Dedifferentiated amniotic fluid mesenchymal stem cell (primary cell): ENCODE measurements around the gene SERHL2.
"Not testable (repeated sequence)": the region's sequence is repeated elsewhere in the genome, so short reads cannot be mapped to it uniquely, and the experiment has no call there.

Source experiments
- DNase-seq: peaks from one replicate; pipeline ENCODE4 v3.0.0-alpha.2; 2016; ENCODE audit errors: extremely low spot score

SERHL2 gene

DNA sequence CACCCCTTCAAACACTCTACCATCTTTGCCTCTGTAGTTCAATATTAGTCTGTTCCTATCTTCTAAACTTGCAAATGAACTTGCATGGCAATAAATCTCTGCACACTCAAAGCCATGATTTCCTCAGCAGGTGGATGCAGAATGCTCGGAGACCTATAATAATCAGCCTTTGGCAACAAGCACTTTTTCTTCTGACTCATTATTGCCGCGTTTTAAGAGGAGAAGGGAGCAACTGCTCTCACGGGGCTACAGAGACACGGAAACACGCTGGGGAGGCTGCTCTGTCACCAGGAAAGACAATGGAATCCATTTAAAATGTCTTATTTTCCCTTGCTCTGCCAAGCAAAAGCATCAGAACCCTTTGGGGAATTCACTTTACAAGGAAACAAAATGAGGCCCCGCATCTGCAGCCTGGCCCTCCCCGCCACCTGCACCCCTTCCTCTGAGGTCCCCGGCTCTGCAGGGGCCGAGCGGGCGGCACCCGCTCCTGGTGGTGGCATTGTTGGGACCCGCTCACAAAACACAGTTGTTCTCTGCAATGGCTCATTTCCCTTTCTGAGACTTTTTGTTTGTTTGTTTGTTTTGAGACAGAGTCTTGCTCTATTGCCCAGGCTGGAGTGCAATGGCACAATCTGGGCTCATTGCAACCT is 18.5 kb upstream of the SERHL2 start:
- not testable (repeated sequence) for DNase-seq

DNA sequence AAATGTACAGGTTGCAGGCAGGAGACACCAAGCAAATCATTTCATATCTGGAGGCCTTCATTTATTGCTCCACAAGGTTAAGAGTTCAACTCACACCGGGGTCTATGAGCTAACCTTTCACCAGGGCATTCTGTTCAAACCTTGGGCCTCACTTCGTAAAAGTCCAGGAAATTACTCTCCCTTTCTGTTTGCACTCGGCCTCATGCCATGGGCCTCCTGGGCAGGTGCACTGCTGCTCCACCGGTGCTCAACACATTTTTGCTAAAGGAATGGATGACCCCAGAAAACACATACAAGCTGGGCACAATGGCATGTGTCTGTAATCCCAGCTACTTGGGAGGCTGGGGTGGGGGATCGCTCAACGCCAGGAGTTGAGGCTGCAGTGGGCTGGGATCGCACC is 17.6 kb upstream of the SERHL2 start:
- no peak for DNase-seq

DNA sequence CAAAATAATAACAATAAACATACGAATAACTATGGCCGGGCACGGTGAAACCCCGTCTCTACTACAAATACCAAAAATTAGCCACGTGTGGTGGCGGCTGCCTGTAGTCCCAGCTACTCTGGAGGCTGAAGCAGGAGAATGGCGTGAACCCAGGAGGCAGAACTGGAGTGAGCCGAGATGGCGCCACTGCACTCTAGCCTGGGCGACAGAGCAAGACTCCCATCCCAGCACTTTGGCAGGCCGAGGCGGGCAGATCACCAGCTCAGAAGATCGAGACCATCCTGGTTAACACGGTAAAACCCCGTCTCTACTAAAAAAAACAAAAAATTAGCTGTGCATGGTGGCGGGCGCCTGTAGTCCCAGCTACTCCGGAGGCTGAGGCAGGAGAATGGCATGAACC is 17.1 kb upstream of the SERHL2 start:
- not testable (repeated sequence) for DNase-seq

DNA sequence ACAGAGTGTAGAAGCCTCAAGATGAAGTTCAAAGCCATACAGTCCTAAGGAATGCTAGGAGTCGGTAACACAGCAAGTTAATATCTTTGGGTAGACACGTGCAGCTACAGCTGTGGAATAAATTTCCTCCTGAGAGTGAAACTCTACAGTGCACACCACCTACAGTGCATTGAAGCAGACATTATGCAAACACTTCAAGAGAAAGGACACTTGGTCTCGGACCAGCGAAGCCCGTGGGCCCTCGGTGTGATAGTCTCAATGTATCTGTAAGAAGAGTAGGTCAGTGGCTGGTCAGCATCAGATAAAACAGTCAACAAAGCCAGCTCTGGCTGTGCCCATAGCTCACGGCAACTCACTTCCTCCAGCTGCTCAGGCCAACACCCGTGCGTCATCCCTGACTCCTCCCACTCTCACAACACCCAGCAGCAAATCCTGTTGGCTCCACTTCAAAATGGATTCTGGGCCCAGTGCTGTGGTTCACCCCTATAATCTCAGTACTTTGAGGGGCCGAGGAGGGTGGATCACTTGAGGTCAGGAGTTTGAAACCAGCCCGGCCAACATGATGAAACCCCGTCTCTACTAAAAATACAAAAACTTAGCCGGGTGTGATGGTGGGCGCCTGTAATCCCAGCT is 16.4 kb upstream of the SERHL2 start:
- not testable (repeated sequence) for DNase-seq

DNA sequence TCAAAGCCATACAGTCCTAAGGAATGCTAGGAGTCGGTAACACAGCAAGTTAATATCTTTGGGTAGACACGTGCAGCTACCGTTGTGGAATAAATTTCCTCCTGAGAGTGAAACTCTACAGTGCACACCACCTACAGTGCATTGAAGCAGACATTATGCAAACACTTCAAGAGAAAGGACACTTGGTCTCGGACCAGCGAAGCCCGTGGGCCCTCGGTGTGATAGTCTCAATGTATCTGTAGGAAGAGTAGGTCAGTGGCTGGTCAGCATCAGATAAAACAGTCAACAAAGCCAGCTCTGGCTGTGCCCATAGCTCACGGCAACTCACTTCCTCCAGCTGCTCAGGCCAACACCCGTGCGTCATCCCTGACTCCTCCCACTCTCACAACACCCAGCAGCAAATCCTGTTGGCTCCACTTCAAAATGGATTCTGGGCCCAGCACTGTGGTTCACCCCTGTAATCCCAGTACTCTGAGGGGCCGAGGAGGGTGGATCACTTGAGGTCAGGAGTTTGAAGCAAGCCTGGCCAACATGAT is 14.5 kb upstream of the SERHL2 start:
- not testable (repeated sequence) for DNase-seq

DNA sequence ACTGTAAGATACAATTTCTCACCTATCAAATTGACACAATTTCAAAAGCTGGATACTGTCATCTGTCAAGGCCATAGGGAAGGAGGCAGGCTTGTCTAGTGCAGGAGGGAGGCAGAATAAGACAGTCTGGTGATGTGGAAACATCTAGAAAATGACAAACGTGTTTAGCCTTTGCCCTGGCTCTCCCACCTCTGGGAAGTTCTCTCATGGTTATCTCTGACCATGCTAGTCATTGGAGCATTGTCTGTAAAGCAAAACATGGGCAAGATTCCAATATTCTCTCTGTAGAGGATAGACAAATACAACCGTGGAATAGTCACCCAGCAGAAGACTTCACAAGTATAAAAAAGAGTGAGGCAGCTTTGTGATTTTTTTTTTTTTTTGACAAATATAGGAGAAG is 9.1 kb upstream of the SERHL2 start:
- no peak for DNase-seq

DNA sequence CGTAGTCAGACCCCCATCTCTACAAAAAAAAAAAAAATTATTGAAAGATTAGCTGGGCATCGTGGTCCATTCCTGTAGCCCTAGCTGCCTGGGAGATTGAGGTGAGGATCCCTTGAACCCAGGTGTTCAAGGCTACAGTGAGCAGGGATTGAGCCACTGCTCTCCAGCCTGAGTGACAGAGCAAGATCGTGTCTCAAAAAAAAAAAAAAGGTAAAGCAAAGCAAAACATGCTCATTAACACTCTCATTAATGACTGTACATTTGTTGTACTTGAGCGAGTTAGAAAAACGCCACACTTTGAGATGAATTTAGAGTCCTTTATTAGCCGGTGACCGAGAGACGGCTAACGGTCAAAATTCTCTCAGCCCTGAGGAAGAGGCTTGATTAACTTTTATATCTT is 6.2 kb upstream of the SERHL2 start:
- DNase-seq: no peak

DNA sequence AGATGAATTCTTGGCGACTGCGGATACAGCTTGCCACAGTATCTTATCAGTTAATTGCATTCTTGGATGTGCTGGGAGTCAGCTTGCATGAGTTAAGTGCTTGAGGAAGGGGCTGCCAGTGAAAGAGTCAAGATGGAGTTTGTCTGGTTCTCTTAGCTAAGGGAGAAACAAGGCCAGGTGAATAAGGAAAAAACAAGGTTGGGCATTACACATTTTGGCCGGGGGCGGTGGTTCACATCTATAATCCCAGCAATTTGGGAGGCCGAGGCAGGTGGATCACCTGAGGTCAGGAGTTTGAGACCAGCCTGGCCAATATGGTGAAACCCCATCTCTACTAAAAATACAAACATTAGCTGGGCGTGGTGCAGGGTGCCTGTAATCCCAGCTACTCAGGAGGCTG is 5.6 kb upstream of the SERHL2 start:
- not testable (repeated sequence) for DNase-seq

DNA sequence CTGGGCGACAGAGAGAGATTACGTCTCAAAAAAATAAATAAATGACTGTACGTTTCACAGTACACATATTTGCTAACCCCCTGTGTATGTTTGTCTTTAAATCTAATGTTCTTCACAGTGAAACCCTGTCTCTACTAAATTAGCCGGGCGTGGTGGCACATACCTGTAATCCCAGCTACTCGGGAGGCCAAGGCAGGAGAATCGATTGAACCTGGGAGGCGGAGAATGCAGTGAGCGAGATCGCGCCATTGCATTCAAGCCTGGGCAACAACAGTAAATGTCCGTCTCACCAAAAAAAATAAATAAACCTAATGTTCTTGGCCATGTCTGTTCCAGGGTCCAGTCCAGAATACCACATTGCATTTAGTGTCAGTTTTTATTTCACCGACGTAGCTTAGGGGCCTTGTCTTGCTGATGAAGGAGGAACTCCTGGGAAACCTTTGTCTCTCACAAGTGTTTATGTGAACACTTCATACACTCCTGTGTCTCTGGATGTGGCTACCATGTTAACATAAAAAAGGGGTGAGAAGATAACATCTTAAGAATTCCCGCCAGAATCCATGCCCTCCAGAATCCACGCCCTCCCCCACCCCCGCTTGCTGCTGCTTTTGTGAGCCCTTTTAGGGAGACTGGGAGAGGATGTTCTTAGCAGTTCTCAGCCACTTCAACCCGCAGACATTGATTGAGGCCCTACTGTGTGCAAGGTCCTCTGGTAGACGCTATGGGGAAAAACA is 5.0 kb upstream of the SERHL2 start:
- DNase-seq: no peak

DNA sequence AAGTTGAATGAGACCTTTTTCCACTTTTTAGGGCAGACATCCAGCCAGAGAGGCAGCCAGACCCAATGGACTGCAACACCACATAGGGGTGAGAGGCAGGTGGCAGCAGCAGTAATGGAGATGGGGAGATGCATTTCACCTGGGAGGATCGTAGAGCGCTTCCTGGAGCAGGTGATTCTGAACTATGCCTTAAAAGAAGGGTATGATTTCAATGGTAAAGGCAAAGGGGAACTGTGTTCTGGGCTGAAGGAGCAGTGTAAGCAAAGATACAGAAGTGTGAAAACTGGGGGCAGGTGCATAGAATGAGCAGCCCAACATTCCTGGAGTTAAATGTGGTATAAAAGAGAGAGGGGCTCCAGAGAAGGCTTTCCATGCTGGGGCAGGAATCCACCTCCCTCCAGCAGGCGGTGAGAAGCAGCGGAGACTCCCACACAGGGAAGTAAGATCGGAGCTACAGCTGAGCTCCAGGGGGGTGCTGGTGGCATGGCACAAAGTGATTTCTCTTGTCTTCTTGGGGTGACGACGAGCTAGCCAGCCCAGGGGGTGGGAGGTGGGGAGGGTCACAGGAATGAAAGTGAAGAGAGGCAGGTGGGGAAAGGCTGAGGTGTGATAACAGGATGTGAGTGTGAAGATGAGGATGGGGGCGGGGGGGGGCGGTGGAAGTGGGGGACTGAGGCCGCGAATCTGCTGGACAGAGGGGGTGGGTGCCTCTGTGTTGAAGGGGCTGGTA is 4.3 kb upstream of the SERHL2 start:
- DNase-seq: no peak

DNA sequence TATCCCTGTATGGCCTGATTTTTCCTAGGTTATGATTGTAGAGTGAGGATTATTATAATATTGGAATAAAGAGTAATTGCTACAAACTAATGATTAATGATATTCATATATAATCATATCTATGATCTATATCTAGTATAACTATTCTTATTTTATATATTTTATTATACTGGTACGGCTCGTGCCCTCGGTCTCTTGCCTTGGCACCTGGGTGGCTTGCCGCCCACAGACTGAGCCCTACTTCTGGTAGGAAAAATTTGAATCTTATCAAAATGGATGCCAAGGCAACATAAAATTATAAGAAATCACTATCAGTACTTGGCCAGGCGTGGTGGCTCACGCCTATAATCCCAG is 1.5 kb upstream of the SERHL2 start:
- DNase-seq: not testable (repeated sequence)

DNA sequence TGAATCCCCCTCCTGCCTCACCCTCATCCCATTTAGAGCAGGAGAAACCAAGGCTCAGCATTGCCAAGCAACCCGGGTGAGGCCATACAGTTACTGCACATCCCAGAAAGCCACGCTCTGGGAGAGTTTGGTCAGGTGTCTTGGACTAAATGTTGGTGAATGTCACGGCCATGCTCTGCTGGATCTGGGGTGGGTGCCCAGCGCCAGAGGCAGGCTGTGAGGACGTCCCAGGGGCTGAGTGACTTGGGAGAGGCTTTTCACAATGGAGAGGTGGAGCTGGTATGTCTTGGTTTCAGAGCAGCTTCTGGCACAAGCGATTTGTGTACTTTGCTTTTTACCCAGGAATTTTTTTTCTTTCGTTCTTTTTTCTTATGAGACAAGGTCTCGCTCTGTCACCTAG is 6.6 kb downstream of the SERHL2 start:
- no peak for DNase-seq

DNA sequence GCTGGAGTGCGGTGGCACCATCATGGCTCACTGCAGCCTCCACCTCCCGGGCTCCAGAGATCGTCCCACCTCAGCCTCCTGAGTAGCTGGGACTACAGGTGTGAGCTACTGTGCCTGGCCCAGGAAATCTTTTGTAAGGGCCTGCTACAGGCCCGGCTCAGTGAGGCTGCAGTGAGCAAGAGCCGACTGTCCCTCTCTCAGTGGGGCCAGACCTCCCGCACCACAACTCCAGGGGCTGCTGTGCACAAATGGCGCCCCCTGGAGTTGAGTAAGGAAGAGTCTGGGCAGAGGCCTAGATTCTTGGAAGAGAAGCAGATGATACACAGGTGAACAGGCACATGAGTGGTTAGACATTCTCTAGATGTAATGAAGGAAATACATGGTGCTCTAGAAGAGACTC is 7.0 kb downstream of the SERHL2 start:
- DNase-seq: no peak

DNA sequence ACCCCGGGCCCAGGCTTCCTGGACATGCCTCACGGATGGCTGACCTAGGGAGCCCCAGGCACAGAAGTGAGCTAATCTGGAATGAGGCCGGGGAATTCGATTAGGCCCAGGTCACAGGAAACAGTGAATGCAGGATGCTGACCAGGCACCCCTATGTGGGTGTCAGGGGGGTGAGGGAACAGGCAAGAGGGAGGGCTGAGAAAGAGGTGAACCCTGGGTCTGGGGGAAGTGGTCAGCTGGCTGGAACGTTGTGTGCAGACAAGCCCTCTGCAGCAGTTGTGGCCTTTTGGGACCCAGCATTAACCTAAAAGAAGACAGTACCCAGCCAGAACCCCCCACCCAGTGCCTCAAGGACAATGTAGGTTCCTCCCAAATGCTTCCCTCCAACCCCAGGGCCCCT is 8.1 kb downstream of the SERHL2 start:
- DNase-seq: no peak

DNA sequence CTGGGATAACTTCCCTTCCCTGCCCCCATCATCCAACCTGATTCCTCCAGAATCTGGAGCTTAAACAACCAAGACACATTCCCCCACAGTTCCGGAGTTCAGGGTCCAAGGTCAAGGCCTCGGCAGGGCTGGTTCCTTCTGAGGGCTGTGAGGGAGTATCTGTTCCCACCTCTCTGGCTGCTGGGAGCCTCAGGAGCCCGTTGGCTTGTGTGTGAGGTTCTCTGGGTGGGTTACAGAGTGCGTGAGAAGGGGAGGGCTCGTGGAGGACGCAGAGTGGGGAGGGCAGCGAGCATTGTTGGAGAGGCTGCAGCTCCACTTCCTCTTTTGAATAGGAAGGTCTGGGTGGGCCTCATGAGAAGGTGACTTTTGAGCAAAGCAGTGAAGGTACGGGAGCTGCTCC is 8.5 kb downstream of the SERHL2 start:
- DNase-seq: no peak

DNA sequence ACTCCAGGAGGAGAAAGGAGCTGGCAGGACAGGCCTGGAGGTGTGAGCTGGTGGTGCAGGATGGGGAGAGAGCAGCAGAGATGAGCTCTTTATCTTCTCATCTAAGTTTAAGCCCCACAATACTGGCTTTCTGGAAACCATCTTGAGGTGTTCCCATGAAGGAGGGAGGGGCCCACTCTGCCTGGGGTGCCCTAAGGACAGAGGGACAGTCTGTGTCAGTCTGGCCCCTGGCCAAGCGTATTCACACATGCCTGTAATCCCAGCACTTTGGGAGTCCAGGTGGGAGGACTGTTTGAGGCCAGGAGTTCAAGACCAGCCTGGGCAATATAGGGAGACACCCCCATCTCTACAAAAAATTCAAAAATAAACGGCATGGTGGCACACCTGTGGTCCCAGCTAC is 8.9 kb downstream of the SERHL2 start:
- DNase-seq: no peak

DNA sequence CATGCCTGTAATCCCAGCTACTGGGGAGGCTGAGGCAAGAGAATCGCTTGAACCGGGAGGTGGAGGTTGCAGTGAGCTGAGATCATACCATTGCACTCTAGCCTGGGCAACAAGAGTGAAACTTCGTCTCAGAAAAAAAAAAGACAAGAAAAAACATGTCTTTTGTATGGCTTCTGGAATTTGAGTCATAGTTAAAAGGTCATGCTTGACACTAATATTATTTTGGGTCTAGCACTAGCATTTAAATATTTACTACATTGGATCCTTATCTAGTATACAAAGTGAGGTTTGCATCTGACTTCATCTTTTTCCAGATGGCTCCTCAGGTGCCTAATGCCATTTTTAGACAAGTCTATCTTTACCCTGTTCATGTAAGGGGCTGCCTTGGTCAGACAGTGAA is 10.2 kb downstream of the SERHL2 start:
- DNase-seq: not testable (repeated sequence)

DNA sequence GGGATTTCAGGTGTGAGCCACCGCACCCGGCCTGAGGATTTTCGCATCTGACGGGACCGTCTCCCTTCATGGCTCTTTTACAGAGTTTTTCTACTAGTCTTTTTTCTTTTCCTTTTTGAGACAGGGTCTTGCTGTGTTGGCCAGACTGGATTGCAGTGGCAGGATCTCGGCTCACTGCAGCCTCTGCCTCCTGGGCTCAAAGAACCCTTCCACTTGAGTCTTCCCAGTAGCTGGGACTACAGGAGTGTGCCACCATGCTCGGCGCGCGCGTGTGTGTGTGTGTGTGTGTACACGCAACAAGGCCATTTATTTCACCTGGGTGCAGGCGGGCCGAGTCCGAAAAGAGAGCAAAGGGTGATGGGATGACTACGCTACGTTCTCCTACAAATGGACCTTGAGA is 10.9 kb downstream of the SERHL2 start:
- no peak for DNase-seq

DNA sequence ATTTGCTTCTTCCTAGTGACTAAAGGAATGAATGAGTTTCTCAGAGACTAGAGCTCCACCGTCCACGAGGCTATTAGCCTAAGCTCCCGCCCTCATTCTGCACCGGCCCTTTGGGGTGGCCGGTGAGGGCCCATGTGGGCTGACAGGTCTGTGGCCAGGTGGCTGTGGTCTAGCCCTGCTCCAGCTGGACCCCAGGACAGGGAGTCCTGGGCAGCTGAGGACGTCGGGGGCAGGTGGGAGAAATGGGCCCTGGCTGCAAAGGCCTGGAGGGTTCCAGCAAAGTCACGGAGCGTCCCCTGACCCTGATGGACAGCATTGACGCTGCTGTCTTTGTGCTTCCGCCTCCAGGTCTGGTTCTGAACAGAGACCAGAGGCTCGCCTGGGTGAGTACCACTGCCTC is 12.2 kb downstream of the SERHL2 start:
- no peak for DNase-seq

DNA sequence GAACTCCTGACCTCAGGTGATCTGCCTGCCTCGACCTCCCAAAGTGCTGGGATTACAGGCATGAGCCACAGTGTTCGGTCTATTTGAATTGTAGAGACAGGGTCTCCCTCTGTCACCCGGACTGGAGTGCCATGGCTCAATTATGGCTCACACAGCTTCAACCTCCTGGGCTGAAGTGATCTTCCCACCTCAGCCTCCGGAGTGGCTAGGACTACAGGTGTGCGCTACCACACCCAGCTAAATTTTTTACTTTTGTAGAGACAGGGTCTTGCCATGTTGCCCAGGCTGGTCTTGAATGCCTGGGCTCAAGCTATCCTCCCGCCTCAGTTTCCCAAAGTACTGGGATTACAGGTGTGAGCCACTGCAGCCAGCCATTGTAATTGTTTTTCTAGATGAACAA is 14.2 kb downstream of the SERHL2 start:
- not testable (repeated sequence) for DNase-seq

DNA sequence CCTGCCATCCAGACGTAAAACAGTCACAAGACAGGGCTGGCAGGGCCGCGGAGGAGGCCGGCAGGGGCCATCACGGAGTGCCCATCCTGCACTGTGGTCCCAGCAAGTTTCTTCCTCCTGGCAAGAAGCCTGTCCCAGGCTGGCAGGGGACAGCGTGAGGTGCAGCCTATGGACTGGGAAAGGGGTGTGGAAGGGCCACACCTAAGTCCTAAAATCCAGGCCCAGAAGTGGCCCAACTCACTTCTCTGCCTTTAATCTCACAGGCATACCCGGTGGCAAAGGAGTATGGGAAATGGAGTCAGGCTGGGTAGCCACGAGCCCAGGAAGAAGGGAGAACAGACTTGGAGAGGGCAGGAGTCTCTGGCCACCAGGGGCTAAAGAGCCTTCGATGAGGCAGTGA is 16.8 kb downstream of the SERHL2 start:
- DNase-seq: not testable (repeated sequence)

DNA sequence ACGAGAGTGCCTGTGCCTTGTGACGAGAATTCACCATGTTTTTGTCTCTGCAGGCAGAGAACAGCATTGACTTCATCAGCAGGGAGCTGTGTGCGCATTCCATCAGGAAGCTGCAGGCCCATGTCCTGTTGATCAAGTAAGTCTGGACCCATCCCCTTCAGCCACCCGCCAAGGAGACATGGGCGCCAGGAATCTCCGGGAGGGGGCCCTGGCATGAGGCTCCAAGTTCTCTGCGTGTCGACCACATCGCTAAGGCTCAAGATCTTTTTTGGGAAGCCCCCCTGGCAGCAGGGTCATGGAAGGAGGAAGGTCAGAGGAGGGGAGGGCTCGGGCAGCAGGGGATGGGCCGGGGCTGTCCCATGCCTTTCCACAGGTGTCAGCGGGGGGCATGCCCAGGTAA is 17.3 kb downstream of the SERHL2 start:
- DNase-seq: not testable (repeated sequence)
